Activated B cell treated with CpG ODN at 0.5 μM for 24 hours (primary cell): ENCODE results near the gene NEDD4. TPM values are rescaled to one million over a fixed set of nuclear protein-coding genes. Genes with fewer than 3 reads are reported as not detected.
"Not testable (repeated sequence)": the region's sequence is repeated elsewhere in the genome, so short reads cannot be mapped to it uniquely, and the experiment has no call there.

Experiments used
- ATAC-seq: fragments of 200-7000 bp; cut with Tn5 transposase; one replicate; pipeline ENCODE4 v1.10.0; 2021; ENCODE audit warnings: low read depth, mild to moderate bottlenecking, moderate library complexity
- CTCF ChIA-PET: fragments of 350-600 bp; sonication (Branson Sonifier 250); formaldehyde crosslinking; loops from one replicate; lab custom pipeline; 2021; ENCODE audit warnings: antibody characterized with exemption; lab: Charles Lee
- POLR2A ChIA-PET: fragments of 350-600 bp; sonication (Branson Sonifier 250); formaldehyde crosslinking; loops from one replicate; lab custom pipeline; 2021; ENCODE audit warnings: antibody characterized with exemption; lab: Charles Lee
- DNase-seq: peaks from one replicate; pipeline ENCODE4 v3.0.0; 2022
- H3K27ac Mint-ChIP-seq: one replicate; pipeline ENCODE4 v1.8.0; 2020; ENCODE audit warnings: mixed read lengths
- H3K27me3 Mint-ChIP-seq: one replicate; pipeline ENCODE4 v1.8.0; 2021; ENCODE audit warnings: mixed read lengths
- H3K36me3 Mint-ChIP-seq: one replicate; pipeline ENCODE4 v1.8.0; 2021; ENCODE audit warnings: low read depth, mixed read lengths
- H3K4me1 Mint-ChIP-seq: one replicate; pipeline ENCODE4 v1.8.0; 2021; ENCODE audit warnings: mixed read lengths
- H3K4me3 Mint-ChIP-seq: one replicate; pipeline ENCODE4 v1.8.0; 2020; ENCODE audit warnings: mild to moderate bottlenecking, mixed read lengths
- H3K9me3 Mint-ChIP-seq: one replicate; pipeline ENCODE4 v1.8.0; 2020; ENCODE audit warnings: mixed read lengths
- CTCF ChIP-seq: fragments of 200-600 bp; IDR thresholded peaks from one replicate; pipeline ENCODE4 v1.8.0; 2022; ENCODE audit warnings: antibody characterized with exemption, mild to moderate bottlenecking
- intact Hi-C: fragments of 100-400 bp; cut with micrococcal nuclease; formaldehyde crosslinking; loops from one replicate; pipeline ENCODE4 v1.15.1; 2024
- total RNA-seq: library from RNA; stranded (reverse); gene quantifications from 2 replicates; pipeline ENCODE4 v1.2.3, GENCODE V29; 2022

Gene NEDD4
- total RNA-seq, 1 donor from 2014 or later = 0.47 TPM

- intact Hi-C loops = no loop called here
- Mint-ChIP-seq H3K4me3 (no peak overlapping the region), H3K36me3 (no peaks in the 10 kb centered on the region), H3K27ac (no peak overlapping the region), H3K4me1 (no peaks in the 10 kb centered on the region), H3K9me3 (no peaks in the 10 kb centered on the region), H3K27me3 (peaks cover 11% of the 10 kb centered on the region)
- no peak for TF ChIP-seq CTCF
- ChIA-PET POLR2A (no interaction called here), CTCF (no interaction called here)
- ATAC-seq = no peak
- DNase-seq = no peak
Measured at GRCh38 chr15:56031836-56032235, 38.4 kb upstream of the NEDD4 start.

- ATAC-seq = no peak
- no peaks in the 10 kb centered on the region for H3K9me3 Mint-ChIP-seq
- no peaks in the 10 kb centered on the region for H3K36me3 Mint-ChIP-seq
- no peak for DNase-seq
- no peak overlapping the region for H3K27ac Mint-ChIP-seq
- no peaks in the 10 kb centered on the region for H3K4me1 Mint-ChIP-seq
- POLR2A ChIA-PET = no interaction called here
- CTCF ChIA-PET = no interaction called here
- H3K27me3 Mint-ChIP-seq = peaks cover 9% of the 10 kb centered on the region
- intact Hi-C loops = no loop called here
- no peak for TF ChIP-seq CTCF
- no peak overlapping the region for H3K4me3 Mint-ChIP-seq
Measured at GRCh38 chr15:56031402-56031801, 38.0 kb upstream of the NEDD4 start.

GRCh38 chr15:56028430-56028829, 35.0 kb upstream of the NEDD4 start:
- H3K4me1 Mint-ChIP-seq = no peaks in the 10 kb centered on the region
- no peaks in the 10 kb centered on the region for H3K36me3 Mint-ChIP-seq
- no peak overlapping the region for H3K27ac Mint-ChIP-seq
- intact Hi-C loops = no loop called here
- no peak for TF ChIP-seq CTCF
- DNase-seq (no peak), ATAC-seq (no peak)
- CTCF ChIA-PET = no interaction called here
- POLR2A ChIA-PET = interaction anchor here (0.7 kb wide), 1 partner anchor 1679 kb away, joined by 4 read pairs; no protein-coding TSS in a partner anchor
- no peak overlapping the region for H3K4me3 Mint-ChIP-seq
- H3K9me3 Mint-ChIP-seq = peaks cover 5% of the 10 kb centered on the region
- peaks cover 10% of the 10 kb centered on the region for H3K27me3 Mint-ChIP-seq

- H3K9me3 Mint-ChIP-seq, intact Hi-C loops, POLR2A ChIA-PET, H3K4me3 Mint-ChIP-seq, H3K4me1 Mint-ChIP-seq, H3K27ac Mint-ChIP-seq, ATAC-seq, H3K36me3 Mint-ChIP-seq, CTCF ChIA-PET, DNase-seq: not testable (repeated sequence)
- peaks cover 15% of the 10 kb centered on the region for H3K27me3 Mint-ChIP-seq
Measured at GRCh38 chr15:56023160-56023559, 29.7 kb upstream of the NEDD4 start.

GRCh38 chr15:56019819-56020486, 26.5 kb upstream of the NEDD4 start:
- intact Hi-C loops = no loop called here
- no peak for DNase-seq
- ChIA-PET POLR2A (no interaction called here), CTCF (no interaction called here)
- TF ChIP-seq CTCF = no peak
- Mint-ChIP-seq H3K4me3 (no peak overlapping the region), H3K4me1 (no peaks in the 10 kb centered on the region), H3K27me3 (peaks cover 13% of the 10 kb centered on the region), H3K36me3 (no peaks in the 10 kb centered on the region), H3K9me3 (peaks cover 7% of the 10 kb centered on the region), H3K27ac (no peak overlapping the region)
- ATAC-seq = no peak
